ENCODE measurements around the gene CCR2.

Gene CCR2

DNA sequence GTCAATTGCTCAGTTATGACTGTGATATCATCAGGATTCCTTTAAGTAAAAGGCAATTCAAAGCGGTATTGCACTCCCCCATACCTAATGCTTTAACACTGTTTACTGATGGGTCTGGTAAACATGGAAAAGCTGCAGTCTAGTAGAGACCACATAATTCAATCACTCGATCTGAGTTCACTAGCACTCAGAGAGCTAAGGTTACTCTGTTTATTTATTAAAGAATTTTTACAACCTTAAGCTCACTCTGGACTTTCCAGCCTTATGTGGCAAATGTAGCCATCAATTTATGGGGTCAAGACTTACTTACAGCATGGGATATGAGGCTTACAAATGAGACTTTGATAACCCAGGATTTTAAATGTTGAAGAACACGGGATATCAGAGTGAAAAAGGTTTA lies 18.4 kb upstream of the CCR2 start:
- in situ Hi-C loops (cut with HindIII; ENCODE audit: low pct_ligation_motif_present, low sequenced_read_pairs) = no loop called here
- DNase-seq = no peak

DNA sequence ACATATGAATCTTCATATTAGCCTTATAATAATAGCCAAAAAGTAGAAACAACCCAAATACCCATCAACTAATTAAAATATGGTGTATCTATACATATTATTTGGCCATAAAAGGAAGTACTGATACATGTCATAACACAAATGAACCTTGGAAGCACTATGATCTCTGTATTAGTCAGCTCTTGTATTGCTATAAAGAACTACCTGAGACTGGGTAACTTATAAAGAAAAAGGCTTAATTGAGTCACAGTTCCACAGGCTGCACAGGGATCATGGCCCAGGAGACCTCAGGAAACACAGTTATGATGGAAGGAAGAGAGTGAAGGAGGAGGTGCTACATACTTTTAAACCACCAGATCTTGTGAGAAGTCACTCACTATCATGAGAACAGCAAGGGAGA lies 16.0 kb upstream of the CCR2 start:
- TF ChIP-seq CTCF (IDR thresholded peaks at IDR 0.05; ENCODE audit: low read depth, low read length, missing control alignments) = no peak
- in situ Hi-C loops (cut with HindIII; ENCODE audit: low pct_ligation_motif_present, low sequenced_read_pairs) = no loop called here
- H3K27me3 ChIP-seq (replicated peaks) = no peaks in the 10 kb centered on the region

More for the DNA sequence above, 18.4 kb upstream of the CCR2 start:
- TF ChIP-seq CTCF (IDR thresholded peaks at IDR 0.05; ENCODE audit: low read depth, low read length, missing control alignments) = no peak
- Histone ChIP-seq H3K27me3 (replicated peaks) (no peaks in the 10 kb centered on the region), H3K4me3 (ENCODE audit: low read depth, low read length) (no peak overlapping the region), H3K36me3 (replicated peaks) (no peaks in the 10 kb centered on the region), H3K27ac (no peak overlapping the region)

DNA sequence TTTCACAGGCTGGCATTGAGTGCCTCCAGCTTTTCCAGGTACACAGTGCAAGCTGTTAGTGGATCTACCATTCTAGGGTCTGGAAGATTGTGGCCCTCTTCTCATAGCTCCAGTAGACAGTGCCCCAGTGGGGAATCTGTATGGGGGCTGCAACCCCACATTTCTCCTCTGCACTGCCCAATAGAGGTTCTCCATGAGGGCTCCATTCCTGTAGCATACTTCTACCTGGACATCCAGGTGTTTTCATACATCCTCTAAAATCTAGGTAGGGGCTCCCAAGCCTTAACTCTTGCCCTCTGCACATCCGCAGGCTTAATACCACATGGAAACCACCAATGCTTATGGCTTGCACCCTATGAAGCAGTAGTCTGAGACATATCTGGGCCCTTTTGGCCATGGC lies 15.1 kb upstream of the CCR2 start:
- Histone ChIP-seq H3K27ac (no peak overlapping the region), H3K36me3 (replicated peaks) (no peaks in the 10 kb centered on the region), H3K4me3 (ENCODE audit: low read depth, low read length) (no peak overlapping the region), H3K27me3 (replicated peaks) (no peaks in the 10 kb centered on the region)
- in situ Hi-C loops (cut with HindIII; ENCODE audit: low pct_ligation_motif_present, low sequenced_read_pairs) = no loop called here
- no peak for DNase-seq
- TF ChIP-seq CTCF (IDR thresholded peaks at IDR 0.05; ENCODE audit: low read depth, low read length, missing control alignments) = no peak

More for the DNA sequence above, 16.0 kb upstream of the CCR2 start:
- no peaks in the 10 kb centered on the region for H3K36me3 ChIP-seq (replicated peaks)
- H3K4me3 ChIP-seq (ENCODE audit: low read depth, low read length) = no peak overlapping the region
- H3K27ac ChIP-seq = no peak overlapping the region
- no peak for DNase-seq

GRCh38 chr3:46344476-46344875 lies 9.4 kb upstream of the CCR2 start:
- Histone ChIP-seq H3K4me3 (ENCODE audit: low read depth, low read length) (no peak overlapping the region), H3K36me3 (replicated peaks) (no peaks in the 10 kb centered on the region), H3K27me3 (replicated peaks) (no peaks in the 10 kb centered on the region), H3K27ac (no peak overlapping the region)
- DNase-seq = no peak
- in situ Hi-C loops (cut with HindIII; ENCODE audit: low pct_ligation_motif_present, low sequenced_read_pairs) = no loop called here
- TF ChIP-seq CTCF (IDR thresholded peaks at IDR 0.05; ENCODE audit: low read depth, low read length, missing control alignments) = no peak

- Histone ChIP-seq H3K27ac (no peak overlapping the region), H3K4me3 (ENCODE audit: low read depth, low read length) (no peak overlapping the region), H3K27me3 (replicated peaks) (peaks cover 2% of the 10 kb centered on the region), H3K36me3 (replicated peaks) (no peaks in the 10 kb centered on the region)
- in situ Hi-C loops (cut with HindIII; ENCODE audit: low pct_ligation_motif_present, low sequenced_read_pairs) = no loop called here
- TF ChIP-seq CTCF (IDR thresholded peaks at IDR 0.05; ENCODE audit: low read depth, low read length, missing control alignments) = no peak
- no peak for DNase-seq
Measured at GRCh38 chr3:46348823-46349482, 5.0 kb upstream of the CCR2 start.
